Measurements from ENCODE around the gene VPS72.
A peak's percentile ranks its signal among the peaks of the same experiment; 100 is the strongest.
"Not testable (repeated sequence)": the region's sequence is repeated elsewhere in the genome, so short reads cannot be mapped to it uniquely, and the experiment has no call there.

Gene VPS72

GRCh38 chr1:151189637-151190445, at the start of gene VPS72:
TSS of gene VPS72 (minus strand) at chr1:151190197. CDS start at chr1:151190121, 76 bp downstream.
- DNase-seq (ENCODE audit: low spot score): peak; percentile 98

- no peak for DNase-seq (ENCODE audit: low spot score)
Observed at GRCh38 chr1:151238467-151238739, 48.4 kb upstream of the VPS72 start.

- DNase-seq (ENCODE audit: low spot score): peak; percentile 41
Observed at GRCh38 chr1:151237678-151238466, 47.9 kb upstream of the VPS72 start.

- no peak for DNase-seq (ENCODE audit: low spot score)
Observed at GRCh38 chr1:151235235-151235634, 45.2 kb upstream of the VPS72 start.

- DNase-seq (ENCODE audit: low spot score): no peak
Observed at GRCh38 chr1:151222130-151222529, 32.1 kb upstream of the VPS72 start.

- DNase-seq (ENCODE audit: low spot score): no peak
Observed at GRCh38 chr1:151221616-151222015, 31.6 kb upstream of the VPS72 start.

- DNase-seq (ENCODE audit: low spot score): no peak
Observed at GRCh38 chr1:151213560-151213959, 23.6 kb upstream of the VPS72 start.

- no peak for DNase-seq (ENCODE audit: low spot score)
Observed at GRCh38 chr1:151211972-151212705, 22.1 kb upstream of the VPS72 start.

GRCh38 chr1:151210830-151211229, 20.8 kb upstream of the VPS72 start:
- no peak for DNase-seq (ENCODE audit: low spot score)

- not testable (repeated sequence) for DNase-seq (ENCODE audit: low spot score)
Observed at GRCh38 chr1:151205381-151205965, 15.5 kb upstream of the VPS72 start.

GRCh38 chr1:151199873-151200581, 10.0 kb upstream of the VPS72 start:
- peak; percentile 30 for DNase-seq (ENCODE audit: low spot score)

- DNase-seq (ENCODE audit: low spot score): peak; percentile 99
Observed at GRCh38 chr1:151198254-151199127, 8.5 kb upstream of the VPS72 start, which contains the start of gene PIP5K1A. TSS of gene PIP5K1A (plus strand) at chr1:151198552. CDS start at chr1:151198997, 445 bp downstream.

- no peak for DNase-seq (ENCODE audit: low spot score)
Observed at GRCh38 chr1:151197863-151198253, 7.9 kb upstream of the VPS72 start.

GRCh38 chr1:151196292-151196800, 6.3 kb upstream of the VPS72 start:
- DNase-seq (ENCODE audit: low spot score): peak; percentile 90

- not testable (repeated sequence) for DNase-seq (ENCODE audit: low spot score)
Observed at GRCh38 chr1:151194894-151195594, 5.0 kb upstream of the VPS72 start.

GRCh38 chr1:151193856-151194255, 3.9 kb upstream of the VPS72 start:
- no peak for DNase-seq (ENCODE audit: low spot score)

GRCh38 chr1:151193304-151193703, 3.3 kb upstream of the VPS72 start:
- DNase-seq (ENCODE audit: low spot score): no peak

GRCh38 chr1:151192047-151192446, 2.0 kb upstream of the VPS72 start:
- no peak for DNase-seq (ENCODE audit: low spot score)

- DNase-seq (ENCODE audit: low spot score): not testable (repeated sequence)
Observed at GRCh38 chr1:151188667-151189066, 1.3 kb downstream of the VPS72 start.

GRCh38 chr1:151187205-151187604, 2.8 kb downstream of the VPS72 start:
- no peak for DNase-seq (ENCODE audit: low spot score)
